GM18519 (cell line): Measurements from ENCODE around the gene KCNG2.
"Not testable (repeated sequence)": the region's sequence is repeated elsewhere in the genome, so short reads cannot be mapped to it uniquely, and the experiment has no call there.

ENCODE experiments used
- ATAC-seq: cut with Tn5 transposase; IDR thresholded peaks from one replicate; pipeline ENCODE4 v1.9.1; 2021; ENCODE audit warnings: mild to moderate bottlenecking, moderate library complexity; ENCODE audit not compliant: unreplicated experiment, low FRiP score

KCNG2 gene

GRCh38 chr18:79797518-79798345, at the start of gene KCNG2:
Gene KCNG2 (plus strand): TSS chr18:79797938. CDS start chr18:79863668, 65,730 bp downstream.
- ATAC-seq: no peak

GRCh38 chr18:79748321-79749180, 49.2 kb upstream of the KCNG2 start:
- ATAC-seq: no peak

- ATAC-seq: no peak
Measured at GRCh38 chr18:79749251-79750191, 48.2 kb upstream of the KCNG2 start.

- ATAC-seq: no peak
Measured at GRCh38 chr18:79750980-79751571, 46.7 kb upstream of the KCNG2 start.

GRCh38 chr18:79751918-79752578, 45.7 kb upstream of the KCNG2 start:
- not testable (repeated sequence) for ATAC-seq

GRCh38 chr18:79752946-79753345, 44.8 kb upstream of the KCNG2 start:
- ATAC-seq: not testable (repeated sequence)

- no peak for ATAC-seq
Measured at GRCh38 chr18:79753391-79753851, 44.3 kb upstream of the KCNG2 start.

GRCh38 chr18:79754022-79754761, 43.5 kb upstream of the KCNG2 start:
- ATAC-seq: no peak

- ATAC-seq: no peak
Measured at GRCh38 chr18:79754831-79755351, 42.8 kb upstream of the KCNG2 start.

- no peak for ATAC-seq
Measured at GRCh38 chr18:79755496-79756142, 42.1 kb upstream of the KCNG2 start.

- no peak for ATAC-seq
Measured at GRCh38 chr18:79756143-79756500, 41.6 kb upstream of the KCNG2 start.

- no peak for ATAC-seq
Measured at GRCh38 chr18:79756826-79757225, 40.9 kb upstream of the KCNG2 start.

GRCh38 chr18:79760348-79760747, 37.4 kb upstream of the KCNG2 start:
- no peak for ATAC-seq

- ATAC-seq: no peak
Measured at GRCh38 chr18:79760881-79761280, 36.9 kb upstream of the KCNG2 start.

GRCh38 chr18:79763407-79763806, 34.3 kb upstream of the KCNG2 start:
- no peak for ATAC-seq

GRCh38 chr18:79764131-79764530, 33.6 kb upstream of the KCNG2 start:
- ATAC-seq: no peak

- no peak for ATAC-seq
Measured at GRCh38 chr18:79765491-79766245, 32.1 kb upstream of the KCNG2 start.
